Pancreas (tissue), 10 donors: Measurements from ENCODE around the gene ALG2. TPM values are rescaled to one million over a fixed set of nuclear protein-coding genes. Genes with fewer than 3 reads are reported as not detected.

ENCODE experiments used
- ATAC-seq, 4 donors: fragments of 200-7000 bp; cut with Tn5 transposase; one replicate each; pipeline versions ENCODE4 v1.8.0 to v1.9.1; 2020; ENCODE audit warnings: mild to moderate bottlenecking in 4 of 4, moderate library complexity in 4 of 4
- DNase-seq, 6 donors: peaks; one replicate each; pipeline ENCODE4 v3.0.0-alpha.2; 2020
- FAIRE-seq: peaks from 2 replicates; lab custom pipeline; 2012; peaks lifted over from hg19 to GRCh38; lab: Jason Lieb, UNC
- H3K27ac ChIP-seq, 4 donors: fragments of 200-600 bp; sonication (generic); 1 replicate in 3 of 4; 2 replicates in 1 of 4; pipeline versions ENCODE4 v1.5.0 to v1.8.0; 2020
- H3K27me3 ChIP-seq, 4 donors: fragments of 200-600 bp; one replicate each; pipeline ENCODE4 v1.8.0; 2021
- H3K36me3 ChIP-seq, 3 donors: fragments of 200-600 bp; sonication (generic) in 1 of 3; one replicate each; pipeline versions ENCODE4 v1.5.0 to v1.8.0; 2020 to 2021
- H3K4me1 ChIP-seq, 3 donors: fragments of 200-600 bp; one replicate each; pipeline ENCODE4 v1.8.0; 2021
- H3K4me3 ChIP-seq, 4 donors: fragments of 200-600 bp; sonication (generic) in 2 of 4; one replicate each; pipeline versions ENCODE4 v1.5.0 to v1.8.0; 2020 to 2021
- H3K9me3 ChIP-seq, 4 donors: fragments of 200-600 bp; one replicate each; pipeline ENCODE4 v1.8.0; 2021
- CTCF ChIP-seq, 4 donors: fragments of 200-600 bp; sonication (generic) in 3 of 4; IDR thresholded peaks; one replicate each; pipeline versions ENCODE4 v1.5.0 to v1.8.0; 2021; ENCODE audit warnings: antibody characterized with exemption in 4 of 4
- WGBS, 2 donors: extraction: QIAGEN DNeasy Blood & Tissue Kit; methylation state at CpG; one replicate each; pipeline ENCODE4 v1.1.7; 2013; 5-methylcytosine and 5-hydroxymethylcytosine counted together
- intact Hi-C, 3 donors: fragments of 100-400 bp; cut with DNase I; formaldehyde crosslinking; loops; one replicate each; pipeline versions ENCODE4 v1.11.1 to v1.14.2; 2022
- polyA plus RNA-seq, 2 donors: library from polyadenylated mRNA; stranded (reverse); fragments of 200-250 nt; gene quantifications; one replicate each; pipeline ENCODE4 v1.2.3, GENCODE V29; 2013
- total RNA-seq, 6 donors: library from RNA; stranded (reverse); fragmentation: NEBNext Ultra II Directional in 4 of 6; extraction: Animal tissue kit (Norgen Biotek cat#: 25700) in 4 of 6; gene quantifications; one replicate each; pipeline versions ENCODE4 v1.2.1 to v1.2.4, GENCODE V29; 2021 to 2023
- donor health status: healthy with polysubstance abuse.
- donor health status: DM: no; HTN: no; CAD: no; lungs with moderate emphysema.
- donor health status: DM: no; HTN: no; CAD: no.
- donor health status: control.
- donor health status: control.
- donor health status: Bipolar disorder and iron deficiency.
- donor health status: DM: yes; HTN: yes; CAD: no.
- donor health status: DM: no; HTN: no; CAD: no.
- donor health status: DM: no; HTN: no; CAD: no.
- donor health status: DM: yes; HTN: yes; CAD: no.

Gene ALG2
- total and polyA plus RNA-seq, 8 donors = 17.9 to 35.6 (median 28.0) TPM

- no peak for TF ChIP-seq CTCF (IDR thresholded peaks at IDR 0.05)
- Histone ChIP-seq H3K4me3 (no peak overlapping the region), H3K27me3 (no peaks in the 10 kb centered on the region), H3K27ac (no peak overlapping the region), H3K9me3 (no peaks in the 10 kb centered on the region), H3K36me3 (no peaks in the 10 kb centered on the region), H3K4me1 (peaks cover 0 to 4% (median 0%) of the 10 kb centered on the region in 3 donors)
- FAIRE-seq (no peak), DNase-seq (no peak), ATAC-seq (no peak)
- intact Hi-C loops = loop anchor here in 1 of 3 donors (10.0 kb wide), 1 partner anchor 1414 kb away; no protein-coding TSS in a partner anchor
- WGBS, 2 donors = 85% methylated on average over 9 of the region's 9 CpGs
These were observed 41.1 kb downstream of the ALG2 start for GRCh38 chr9:99180662-99181061.

- intact Hi-C loops = loop anchor here in 1 of 3 donors (10.0 kb wide), 1 partner anchor 1415 kb away; no protein-coding TSS in a partner anchor
- no peaks in the 10 kb centered on the region for H3K36me3 ChIP-seq
- H3K27me3 ChIP-seq = no peaks in the 10 kb centered on the region
- no peak for TF ChIP-seq CTCF (IDR thresholded peaks at IDR 0.05)
- no peak overlapping the region for H3K4me3 ChIP-seq
- DNase-seq (no peak), ATAC-seq (no peak), FAIRE-seq (no peak)
- H3K9me3 ChIP-seq = no peaks in the 10 kb centered on the region
- no peak overlapping the region for H3K27ac ChIP-seq
- WGBS, 2 donors = 95% methylated on average over 1 of the region's 1 CpG
- peaks cover 0 to 4% (median 0%) of the 10 kb centered on the region in 3 donors for H3K4me1 ChIP-seq
These were observed 41.5 kb downstream of the ALG2 start for GRCh38 chr9:99180199-99180598.

GRCh38 chr9:99178912-99179872, 42.5 kb downstream of the ALG2 start:
- Histone ChIP-seq H3K4me3 (no peak overlapping the region), H3K9me3 (no peaks in the 10 kb centered on the region), H3K36me3 (no peaks in the 10 kb centered on the region), H3K27ac (no peak overlapping the region), H3K4me1 (no peaks in the 10 kb centered on the region), H3K27me3 (no peaks in the 10 kb centered on the region)
- TF ChIP-seq CTCF (IDR thresholded peaks at IDR 0.05) = no peak
- intact Hi-C loops = no loop called here
- 84 to 88% methylated on average over 17 of the region's 17 CpGs for WGBS, 2 donors
- FAIRE-seq = no peak
- ATAC-seq = no peak
- no peak for DNase-seq

GRCh38 chr9:99177576-99178366, 44.0 kb downstream of the ALG2 start:
- no peak overlapping the region for H3K4me3 ChIP-seq
- FAIRE-seq (no peak), ATAC-seq (no peak), DNase-seq (no peak)
- H3K9me3 ChIP-seq = no peaks in the 10 kb centered on the region
- no peaks in the 10 kb centered on the region for H3K27me3 ChIP-seq
- 85 to 92% methylated on average over 8 of the region's 8 CpGs for WGBS, 2 donors
- no peaks in the 10 kb centered on the region for H3K4me1 ChIP-seq
- no peak for TF ChIP-seq CTCF (IDR thresholded peaks at IDR 0.05)
- no peaks in the 10 kb centered on the region for H3K36me3 ChIP-seq
- H3K27ac ChIP-seq = no peak overlapping the region
- intact Hi-C loops = no loop called here
